ENCODE data around the gene ABCC4. TPM values are rescaled to one million over a fixed set of nuclear protein-coding genes. Genes with fewer than 3 reads are reported as not detected.

The ABCC4 gene
- total RNA-seq, 1 donor from 2014 or later: 7.5 TPM

DNA sequence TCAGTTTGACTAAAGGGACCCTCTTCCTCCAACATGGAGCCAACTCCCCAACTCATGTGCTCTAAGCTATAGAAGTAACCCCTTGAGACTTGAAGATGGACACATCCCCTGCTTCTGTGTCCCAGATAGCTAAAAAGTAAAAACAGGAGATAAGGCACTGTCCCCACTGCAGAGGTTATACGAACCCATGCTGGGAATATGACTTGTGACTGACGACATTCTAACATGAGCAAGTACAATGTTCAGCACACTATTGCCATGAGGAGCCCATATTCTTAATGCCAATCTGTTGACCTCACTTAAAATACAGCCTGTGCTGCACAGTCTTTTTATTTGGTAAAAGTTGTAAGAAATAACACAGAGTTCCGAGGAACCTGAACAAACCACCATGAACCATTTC is 71.4 kb downstream of the ABCC4 start:
- Mint-ChIP-seq H3K27me3 (no peaks in the 10 kb centered on the region), H3K4me3 (ENCODE audit: low read depth) (no peak overlapping the region), H3K36me3 (ENCODE audit: insufficient read depth) (no peaks in the 10 kb centered on the region), H3K9me3 (ENCODE audit: low read depth) (no peaks in the 10 kb centered on the region), H3K27ac (no peak overlapping the region), H3K4me1 (ENCODE audit: low read depth) (peaks cover 4% of the 10 kb centered on the region)
- TF ChIP-seq, protein P1, sequence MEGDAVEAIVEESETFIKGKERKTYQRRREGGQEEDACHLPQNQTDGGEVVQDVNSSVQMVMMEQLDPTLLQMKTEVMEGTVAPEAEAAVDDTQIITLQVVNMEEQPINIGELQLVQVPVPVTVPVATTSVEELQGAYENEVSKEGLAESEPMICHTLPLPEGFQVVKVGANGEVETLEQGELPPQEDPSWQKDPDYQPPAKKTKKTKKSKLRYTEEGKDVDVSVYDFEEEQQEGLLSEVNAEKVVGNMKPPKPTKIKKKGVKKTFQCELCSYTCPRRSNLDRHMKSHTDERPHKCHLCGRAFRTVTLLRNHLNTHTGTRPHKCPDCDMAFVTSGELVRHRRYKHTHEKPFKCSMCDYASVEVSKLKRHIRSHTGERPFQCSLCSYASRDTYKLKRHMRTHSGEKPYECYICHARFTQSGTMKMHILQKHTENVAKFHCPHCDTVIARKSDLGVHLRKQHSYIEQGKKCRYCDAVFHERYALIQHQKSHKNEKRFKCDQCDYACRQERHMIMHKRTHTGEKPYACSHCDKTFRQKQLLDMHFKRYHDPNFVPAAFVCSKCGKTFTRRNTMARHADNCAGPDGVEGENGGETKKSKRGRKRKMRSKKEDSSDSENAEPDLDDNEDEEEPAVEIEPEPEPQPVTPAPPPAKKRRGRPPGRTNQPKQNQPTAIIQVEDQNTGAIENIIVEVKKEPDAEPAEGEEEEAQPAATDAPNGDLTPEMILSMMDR (IDR thresholded peaks at IDR 0.05; ENCODE audit: unreplicated experiment): no peak
- no peak for DNase-seq (ENCODE audit: low spot score, unreplicated experiment)

DNA sequence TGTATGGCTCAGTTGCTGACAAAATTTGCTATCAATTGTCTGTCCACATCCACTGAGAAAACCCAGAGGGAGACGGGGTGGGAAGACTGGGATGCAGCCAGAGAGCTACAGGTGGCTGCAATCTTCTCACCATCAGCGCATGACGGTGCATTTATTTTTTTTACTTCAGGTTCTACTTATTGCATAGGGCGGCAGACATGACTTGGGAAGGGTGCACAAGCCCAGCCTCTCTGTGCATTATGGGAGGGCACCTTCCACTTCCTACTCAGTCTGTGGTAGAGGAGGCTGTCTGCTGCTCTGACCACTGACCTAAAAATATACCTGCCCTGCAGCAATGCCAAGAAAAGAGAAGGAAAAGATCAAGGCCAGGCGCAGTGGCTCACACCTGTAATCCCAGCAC is 73.1 kb downstream of the ABCC4 start:
- Mint-ChIP-seq H3K27ac (no peak overlapping the region), H3K27me3 (no peaks in the 10 kb centered on the region), H3K36me3 (ENCODE audit: insufficient read depth) (no peaks in the 10 kb centered on the region), H3K4me3 (ENCODE audit: low read depth) (no peak overlapping the region), H3K9me3 (ENCODE audit: low read depth) (no peaks in the 10 kb centered on the region), H3K4me1 (ENCODE audit: low read depth) (peaks cover 4% of the 10 kb centered on the region)
- TF ChIP-seq, protein P1 (IDR thresholded peaks at IDR 0.05; ENCODE audit: unreplicated experiment): no peak
- no peak for DNase-seq (ENCODE audit: low spot score, unreplicated experiment)

DNA sequence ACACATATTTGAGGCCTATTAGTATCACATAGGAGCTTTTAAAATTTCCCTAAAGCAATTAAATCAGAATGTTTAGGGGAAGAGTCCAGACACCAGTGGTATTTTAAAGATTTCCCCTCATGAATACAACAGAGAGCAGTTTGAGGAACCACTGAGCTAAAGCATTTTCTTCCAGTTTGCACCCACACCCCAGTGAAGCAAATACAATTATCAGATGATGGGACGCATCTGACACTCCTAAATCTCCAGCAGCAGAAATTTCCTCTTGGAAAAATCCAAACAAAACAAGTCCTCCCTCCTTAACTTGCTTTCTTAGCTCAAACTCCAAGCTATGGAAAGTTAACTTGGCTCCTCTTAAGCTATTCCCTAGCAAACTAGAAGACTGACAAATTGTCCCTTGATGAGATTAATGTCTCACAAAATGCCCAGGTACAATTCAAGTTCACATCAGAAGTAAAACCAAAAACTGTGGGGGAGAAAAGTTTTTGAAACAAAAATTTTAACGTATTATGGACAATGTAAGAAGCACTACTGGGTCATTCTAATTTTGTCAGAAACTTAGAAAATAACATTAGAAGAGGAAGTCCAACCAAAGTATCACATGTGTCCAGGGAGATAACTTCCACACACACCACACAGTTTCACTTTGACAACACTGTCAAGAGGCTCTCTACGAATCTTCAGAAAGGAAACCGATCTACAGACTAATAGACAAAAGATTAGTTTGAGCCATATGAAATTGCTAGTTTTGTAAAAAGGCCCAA is 74.1 kb downstream of the ABCC4 start:
- Mint-ChIP-seq H3K9me3 (ENCODE audit: low read depth) (no peaks in the 10 kb centered on the region), H3K36me3 (ENCODE audit: insufficient read depth) (no peaks in the 10 kb centered on the region), H3K4me3 (ENCODE audit: low read depth) (no peak overlapping the region), H3K4me1 (ENCODE audit: low read depth) (peaks cover 4% of the 10 kb centered on the region), H3K27ac (no peak overlapping the region), H3K27me3 (no peaks in the 10 kb centered on the region)
- no peak for DNase-seq (ENCODE audit: low spot score, unreplicated experiment)
- TF ChIP-seq, protein P1 (IDR thresholded peaks at IDR 0.05; ENCODE audit: unreplicated experiment): no peak

DNA sequence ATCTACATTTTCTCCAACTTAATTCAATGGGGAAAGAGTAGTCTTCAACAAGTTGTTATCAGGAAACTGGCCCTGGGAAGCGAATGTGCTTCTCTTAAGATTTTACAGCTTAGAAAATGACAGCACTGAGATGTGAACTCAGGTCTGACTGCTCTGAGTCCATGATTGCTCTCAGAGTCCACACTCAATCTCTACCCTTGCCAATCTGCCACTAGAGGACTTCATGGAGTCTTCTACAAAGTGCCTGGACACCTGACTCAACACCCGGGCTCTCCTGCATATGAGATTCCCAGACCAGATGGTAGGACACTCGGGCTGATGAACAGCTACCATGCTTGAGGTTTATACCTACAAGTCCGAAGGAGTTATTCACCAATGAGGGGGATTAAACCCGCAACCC is 74.8 kb downstream of the ABCC4 start:
- Mint-ChIP-seq H3K27ac (no peak overlapping the region), H3K9me3 (ENCODE audit: low read depth) (no peaks in the 10 kb centered on the region), H3K4me1 (ENCODE audit: low read depth) (peaks cover 4% of the 10 kb centered on the region), H3K36me3 (ENCODE audit: insufficient read depth) (no peaks in the 10 kb centered on the region), H3K27me3 (no peaks in the 10 kb centered on the region), H3K4me3 (ENCODE audit: low read depth) (no peak overlapping the region)
- DNase-seq (ENCODE audit: low spot score, unreplicated experiment): no peak
- TF ChIP-seq, protein P1 (IDR thresholded peaks at IDR 0.05; ENCODE audit: unreplicated experiment): no peak

DNA sequence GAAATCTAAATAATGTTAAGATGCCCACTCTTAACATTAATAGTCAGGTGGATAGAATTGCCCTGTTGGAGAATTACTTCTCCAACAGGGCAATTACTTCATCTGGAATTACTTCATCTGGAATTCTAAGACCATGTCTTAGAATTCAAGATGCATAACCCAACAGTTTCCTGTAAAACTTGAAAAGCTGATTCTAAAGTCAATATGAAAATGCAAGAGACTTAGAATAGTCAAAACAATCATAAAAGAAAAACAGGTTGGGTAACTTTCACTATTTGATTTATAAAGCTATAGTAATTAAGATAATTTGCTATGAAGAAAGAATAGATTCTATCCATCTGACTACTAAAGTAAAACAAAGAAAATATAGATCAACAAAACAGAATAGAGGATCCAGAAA is 75.2 kb downstream of the ABCC4 start:
- Mint-ChIP-seq H3K4me3 (ENCODE audit: low read depth) (no peak overlapping the region), H3K9me3 (ENCODE audit: low read depth) (no peaks in the 10 kb centered on the region), H3K27ac (no peak overlapping the region), H3K4me1 (ENCODE audit: low read depth) (peaks cover 4% of the 10 kb centered on the region), H3K27me3 (no peaks in the 10 kb centered on the region), H3K36me3 (ENCODE audit: insufficient read depth) (no peaks in the 10 kb centered on the region)
- no peak for DNase-seq (ENCODE audit: low spot score, unreplicated experiment)
- TF ChIP-seq, protein P1 (IDR thresholded peaks at IDR 0.05; ENCODE audit: unreplicated experiment): no peak
